ENCODE results near the gene MOGAT1.

Gene MOGAT1

DNA sequence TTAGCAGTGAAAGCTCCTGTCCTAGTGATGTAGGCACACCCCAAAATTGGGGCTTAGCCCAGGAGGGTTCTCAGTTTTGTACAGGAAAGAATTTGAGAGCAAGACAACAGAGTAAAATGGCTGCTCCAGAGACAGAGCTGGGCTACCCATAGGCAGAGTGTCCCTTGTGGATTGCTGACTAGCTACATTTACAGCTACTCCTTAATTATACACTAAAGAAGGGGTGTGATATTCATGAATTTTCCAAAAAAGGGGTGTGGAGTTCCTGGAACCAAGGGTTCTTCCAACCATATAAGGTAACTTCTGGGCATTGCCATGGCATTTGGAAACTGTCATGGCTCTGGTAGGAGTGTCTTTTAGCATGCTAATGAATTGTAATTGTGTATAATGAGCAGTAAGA is 52.8 kb downstream of the MOGAT1 start:
- TF ChIP-seq, protein P1, sequence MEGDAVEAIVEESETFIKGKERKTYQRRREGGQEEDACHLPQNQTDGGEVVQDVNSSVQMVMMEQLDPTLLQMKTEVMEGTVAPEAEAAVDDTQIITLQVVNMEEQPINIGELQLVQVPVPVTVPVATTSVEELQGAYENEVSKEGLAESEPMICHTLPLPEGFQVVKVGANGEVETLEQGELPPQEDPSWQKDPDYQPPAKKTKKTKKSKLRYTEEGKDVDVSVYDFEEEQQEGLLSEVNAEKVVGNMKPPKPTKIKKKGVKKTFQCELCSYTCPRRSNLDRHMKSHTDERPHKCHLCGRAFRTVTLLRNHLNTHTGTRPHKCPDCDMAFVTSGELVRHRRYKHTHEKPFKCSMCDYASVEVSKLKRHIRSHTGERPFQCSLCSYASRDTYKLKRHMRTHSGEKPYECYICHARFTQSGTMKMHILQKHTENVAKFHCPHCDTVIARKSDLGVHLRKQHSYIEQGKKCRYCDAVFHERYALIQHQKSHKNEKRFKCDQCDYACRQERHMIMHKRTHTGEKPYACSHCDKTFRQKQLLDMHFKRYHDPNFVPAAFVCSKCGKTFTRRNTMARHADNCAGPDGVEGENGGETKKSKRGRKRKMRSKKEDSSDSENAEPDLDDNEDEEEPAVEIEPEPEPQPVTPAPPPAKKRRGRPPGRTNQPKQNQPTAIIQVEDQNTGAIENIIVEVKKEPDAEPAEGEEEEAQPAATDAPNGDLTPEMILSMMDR (IDR thresholded peaks at IDR 0.05; ENCODE audit: low read depth, low read length): no peak
- no peak overlapping the region for H3K4me3 ChIP-seq (ENCODE audit: low read depth, low read length)

DNA sequence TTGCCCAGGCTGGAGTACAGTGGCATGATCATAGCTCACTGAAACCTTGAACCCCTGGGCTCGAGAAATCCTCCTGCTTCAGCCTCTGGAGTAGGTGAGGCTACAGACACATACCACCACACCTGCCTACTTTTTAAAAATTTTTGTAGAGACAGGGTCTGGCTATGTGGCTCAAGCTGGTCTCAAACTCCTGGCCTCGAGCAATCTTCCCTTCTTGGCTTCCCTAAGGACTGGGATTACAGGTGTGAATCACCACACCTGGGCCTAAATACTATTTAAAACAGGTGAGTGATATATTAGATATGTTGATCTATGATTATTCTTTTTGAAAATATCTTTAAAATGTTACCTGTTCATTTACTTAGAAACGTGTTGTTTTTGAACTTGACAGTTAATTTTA is 57.2 kb downstream of the MOGAT1 start:
- TF ChIP-seq, protein P1 (IDR thresholded peaks at IDR 0.05; ENCODE audit: low read depth, low read length): no peak
- no peak overlapping the region for H3K4me3 ChIP-seq (ENCODE audit: low read depth, low read length)

- TF ChIP-seq, protein P1 (IDR thresholded peaks at IDR 0.05; ENCODE audit: low read depth, low read length): no peak
- H3K4me3 ChIP-seq (ENCODE audit: low read depth, low read length): no peak overlapping the region
Observed at GRCh38 chr2:222730366-222730999, 59.0 kb downstream of the MOGAT1 start.

DNA sequence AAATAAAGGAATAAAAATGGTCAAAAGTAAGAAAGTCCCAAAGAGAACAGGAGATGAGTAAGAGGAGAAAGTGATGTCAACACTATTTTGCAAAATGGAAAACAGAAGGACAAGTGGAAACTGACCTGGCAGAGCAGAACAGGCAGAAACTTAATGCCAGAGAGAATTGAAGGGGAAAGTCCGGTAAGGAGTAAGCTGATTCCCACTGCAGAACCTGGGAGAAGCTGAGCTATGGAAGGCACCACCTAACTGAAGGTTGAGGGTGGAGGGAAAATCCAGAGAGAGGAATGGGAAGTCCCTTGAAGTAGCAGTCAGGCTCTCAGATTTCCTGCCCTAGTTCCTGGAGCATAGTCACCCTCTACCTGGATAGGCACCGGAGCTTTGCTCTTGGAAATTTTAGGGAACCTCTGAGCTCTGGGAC is 59.8 kb downstream of the MOGAT1 start:
- no peak overlapping the region for H3K4me3 ChIP-seq (ENCODE audit: low read depth, low read length)
- TF ChIP-seq, protein P1 (IDR thresholded peaks at IDR 0.05; ENCODE audit: low read depth, low read length): no peak

- H3K4me3 ChIP-seq (ENCODE audit: low read depth, low read length): no peak overlapping the region
- TF ChIP-seq, protein P1 (IDR thresholded peaks at IDR 0.05; ENCODE audit: low read depth, low read length): no peak
Observed at GRCh38 chr2:222732489-222733178, 61.2 kb downstream of the MOGAT1 start.

DNA sequence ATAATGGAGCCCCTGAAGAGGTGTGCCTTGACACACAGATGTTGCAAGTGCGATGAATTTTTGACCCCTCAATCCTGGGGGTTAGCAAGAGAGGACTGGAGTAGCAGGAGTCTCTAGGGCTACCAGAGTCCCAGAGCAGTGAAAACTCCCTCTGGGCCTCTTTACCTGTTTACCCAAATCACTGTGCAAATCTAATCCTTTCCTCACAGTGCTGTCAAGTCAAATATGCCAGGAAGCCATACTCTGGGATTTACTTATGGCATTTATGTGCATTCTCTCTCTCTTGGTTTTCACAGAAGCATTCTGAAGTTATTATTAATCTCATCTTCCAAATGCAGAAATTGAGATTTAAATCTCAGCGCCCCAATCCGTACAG is 62.0 kb downstream of the MOGAT1 start:
- H3K4me3 ChIP-seq (ENCODE audit: low read depth, low read length): no peak overlapping the region
- TF ChIP-seq, protein P1 (IDR thresholded peaks at IDR 0.05; ENCODE audit: low read depth, low read length): no peak
